ENCODE measurements around the gene TEX48. TPM values are rescaled to one million over a fixed set of nuclear protein-coding genes. Genes with fewer than 3 reads are reported as not detected.

TEX48 gene
- not detected in 3 replicates for total RNA-seq
- long read RNA-seq = 0 reads

- peaks cover under 1% of the 10 kb centered on the region for H3K9me3 Mint-ChIP-seq (ENCODE audit: low read depth)
- no peak within 1 kb of the TSS for H3K27ac Mint-ChIP-seq (ENCODE audit: unreplicated experiment)
- H3K4me3 Mint-ChIP-seq (ENCODE audit: unreplicated experiment) = no peak within 1 kb of the TSS
- no peaks in the 10 kb centered on the region for H3K36me3 Mint-ChIP-seq (ENCODE audit: low read depth)
- peak; percentile 77 for TF ChIP-seq CTCF (IDR thresholded peaks at IDR 0.05)
- no peaks in the 10 kb centered on the region for H3K27me3 Mint-ChIP-seq (ENCODE audit: low read depth)
- DNase-seq (ENCODE audit: low spot score) = no peak
- H3K4me1 Mint-ChIP-seq (ENCODE audit: low read depth) = peaks cover 28% of the 10 kb centered on the region
Measured at GRCh38 chr9:114681594-114682332, at the start of gene TEX48. Gene TEX48, minus strand, starts transcription at chr9:114682192. Its CDS starts 10,469 bp downstream, at chr9:114671723.

GRCh38 chr9:114731701-114732100 is 49.7 kb upstream of the TEX48 start:
- no peak overlapping the region for H3K27ac Mint-ChIP-seq (ENCODE audit: unreplicated experiment)
- H3K9me3 Mint-ChIP-seq (ENCODE audit: low read depth) = no peaks in the 10 kb centered on the region
- no peak overlapping the region for H3K4me3 Mint-ChIP-seq (ENCODE audit: unreplicated experiment)
- TF ChIP-seq CTCF (IDR thresholded peaks at IDR 0.05) = no peak
- DNase-seq (ENCODE audit: low spot score) = no peak
- no peaks in the 10 kb centered on the region for H3K27me3 Mint-ChIP-seq (ENCODE audit: low read depth)
- peaks cover 16% of the 10 kb centered on the region for H3K4me1 Mint-ChIP-seq (ENCODE audit: low read depth)
- H3K36me3 Mint-ChIP-seq (ENCODE audit: low read depth) = no peaks in the 10 kb centered on the region

GRCh38 chr9:114729706-114730105 is 47.7 kb upstream of the TEX48 start:
- H3K4me3 Mint-ChIP-seq (ENCODE audit: unreplicated experiment) = no peak overlapping the region
- H3K27me3 Mint-ChIP-seq (ENCODE audit: low read depth) = no peaks in the 10 kb centered on the region
- H3K9me3 Mint-ChIP-seq (ENCODE audit: low read depth) = no peaks in the 10 kb centered on the region
- H3K4me1 Mint-ChIP-seq (ENCODE audit: low read depth) = peaks cover 17% of the 10 kb centered on the region
- DNase-seq (ENCODE audit: low spot score) = no peak
- TF ChIP-seq CTCF (IDR thresholded peaks at IDR 0.05) = no peak
- no peaks in the 10 kb centered on the region for H3K36me3 Mint-ChIP-seq (ENCODE audit: low read depth)
- H3K27ac Mint-ChIP-seq (ENCODE audit: unreplicated experiment) = no peak overlapping the region

- Mint-ChIP-seq H3K9me3 (ENCODE audit: low read depth) (no peaks in the 10 kb centered on the region), H3K27me3 (ENCODE audit: low read depth) (no peaks in the 10 kb centered on the region), H3K27ac (ENCODE audit: unreplicated experiment) (no peak overlapping the region), H3K4me1 (ENCODE audit: low read depth) (peaks cover 26% of the 10 kb centered on the region), H3K36me3 (ENCODE audit: low read depth) (no peaks in the 10 kb centered on the region), H3K4me3 (ENCODE audit: unreplicated experiment) (no peak overlapping the region)
- no peak for TF ChIP-seq CTCF (IDR thresholded peaks at IDR 0.05)
- no peak for DNase-seq (ENCODE audit: low spot score)
Measured at GRCh38 chr9:114725930-114726329, 43.9 kb upstream of the TEX48 start.

GRCh38 chr9:114724744-114725143 is 42.8 kb upstream of the TEX48 start:
- no peaks in the 10 kb centered on the region for H3K27me3 Mint-ChIP-seq (ENCODE audit: low read depth)
- DNase-seq (ENCODE audit: low spot score) = no peak
- TF ChIP-seq CTCF (IDR thresholded peaks at IDR 0.05) = no peak
- H3K36me3 Mint-ChIP-seq (ENCODE audit: low read depth) = no peaks in the 10 kb centered on the region
- peaks cover 36% of the 10 kb centered on the region for H3K4me1 Mint-ChIP-seq (ENCODE audit: low read depth)
- H3K27ac Mint-ChIP-seq (ENCODE audit: unreplicated experiment) = no peak overlapping the region
- no peaks in the 10 kb centered on the region for H3K9me3 Mint-ChIP-seq (ENCODE audit: low read depth)
- no peak overlapping the region for H3K4me3 Mint-ChIP-seq (ENCODE audit: unreplicated experiment)

Measured in chondrocyte (in vitro differentiated cells).